OCI-M2 (cell line): Measurements from ENCODE around the gene DHRS12.
A peak's percentile ranks its signal among the peaks of the same experiment; 100 is the strongest.

Experiments used
- DNase-seq: peaks from one replicate; lab custom pipeline; 2025; ENCODE audit not compliant: unreplicated experiment; lab: John Stamatoyannopoulos, UW

The DHRS12 gene

GRCh38 chr13:51803422-51804294, at the start of gene DHRS12:
TSS of gene DHRS12 (minus strand) at chr13:51804163. CDS start at chr13:51799659, 4,504 bp downstream.
- peak; percentile 31 for DNase-seq

DNA sequence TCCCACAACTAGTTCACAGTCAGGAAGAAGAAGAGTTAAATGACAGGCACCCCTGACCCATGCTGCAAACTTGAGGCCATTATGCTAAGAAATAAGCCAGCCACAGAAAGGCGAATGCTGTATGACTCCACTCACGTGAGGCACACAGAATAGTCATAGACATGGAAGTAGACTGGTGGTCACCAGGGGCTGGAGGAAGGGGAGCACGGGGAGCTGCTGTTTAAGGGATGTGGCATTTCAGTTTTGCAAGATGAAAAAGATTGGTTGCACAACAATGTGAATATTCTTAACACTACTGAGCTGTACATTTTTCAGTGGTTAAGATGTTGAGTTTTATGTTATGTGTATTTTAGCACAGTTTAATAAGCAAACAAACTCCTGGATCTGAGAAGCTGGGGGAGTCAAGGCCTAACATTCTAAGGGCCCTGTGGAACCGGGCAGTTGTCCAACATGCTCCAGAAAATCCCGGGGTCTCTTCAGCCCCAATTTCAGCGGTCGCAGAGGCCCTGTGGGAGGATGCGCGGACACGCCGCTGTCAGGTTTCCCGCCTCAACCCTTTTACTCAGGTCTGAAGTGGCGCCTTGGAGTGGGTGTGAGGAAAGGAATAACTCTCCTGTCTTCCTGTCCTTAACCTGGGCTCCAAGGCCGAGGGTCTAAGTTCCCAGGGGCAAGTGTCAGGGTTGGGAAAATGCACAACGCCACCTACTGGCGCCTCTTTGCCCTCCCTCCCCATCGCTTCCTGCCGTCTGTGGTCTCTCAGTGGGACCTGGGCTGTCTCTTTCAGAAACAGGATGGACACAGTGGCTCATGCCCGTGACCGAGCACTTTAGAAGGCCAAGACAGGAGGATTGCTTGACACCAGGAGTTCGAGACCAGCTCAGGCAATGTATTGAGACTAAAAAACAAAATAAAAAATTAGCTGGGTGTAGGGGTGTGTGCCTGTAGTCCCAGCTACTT, 45.5 kb upstream of the DHRS12 start:
- no peak for DNase-seq

- no peak for DNase-seq
These were observed 44.7 kb upstream of the DHRS12 start for GRCh38 chr13:51848674-51849073.

DNA sequence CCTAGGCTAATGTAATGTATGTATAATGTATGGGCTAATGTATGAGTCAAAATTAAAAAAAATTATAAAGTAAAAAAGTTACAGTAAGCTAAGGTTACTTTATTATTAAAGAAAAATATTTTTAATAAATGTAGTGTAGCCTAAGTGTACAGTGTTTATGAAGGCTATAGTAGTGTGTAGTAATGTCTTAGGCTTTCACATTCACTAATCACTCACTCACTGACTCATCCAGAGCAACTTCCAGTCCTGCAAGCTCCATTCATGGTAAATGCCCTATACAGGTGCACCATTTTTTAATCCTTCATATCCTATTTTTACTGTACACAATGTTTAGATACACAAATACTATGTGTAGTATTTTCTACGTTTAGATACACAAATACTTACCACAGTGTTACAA, 42.8 kb upstream of the DHRS12 start:
- no peak for DNase-seq

DNA sequence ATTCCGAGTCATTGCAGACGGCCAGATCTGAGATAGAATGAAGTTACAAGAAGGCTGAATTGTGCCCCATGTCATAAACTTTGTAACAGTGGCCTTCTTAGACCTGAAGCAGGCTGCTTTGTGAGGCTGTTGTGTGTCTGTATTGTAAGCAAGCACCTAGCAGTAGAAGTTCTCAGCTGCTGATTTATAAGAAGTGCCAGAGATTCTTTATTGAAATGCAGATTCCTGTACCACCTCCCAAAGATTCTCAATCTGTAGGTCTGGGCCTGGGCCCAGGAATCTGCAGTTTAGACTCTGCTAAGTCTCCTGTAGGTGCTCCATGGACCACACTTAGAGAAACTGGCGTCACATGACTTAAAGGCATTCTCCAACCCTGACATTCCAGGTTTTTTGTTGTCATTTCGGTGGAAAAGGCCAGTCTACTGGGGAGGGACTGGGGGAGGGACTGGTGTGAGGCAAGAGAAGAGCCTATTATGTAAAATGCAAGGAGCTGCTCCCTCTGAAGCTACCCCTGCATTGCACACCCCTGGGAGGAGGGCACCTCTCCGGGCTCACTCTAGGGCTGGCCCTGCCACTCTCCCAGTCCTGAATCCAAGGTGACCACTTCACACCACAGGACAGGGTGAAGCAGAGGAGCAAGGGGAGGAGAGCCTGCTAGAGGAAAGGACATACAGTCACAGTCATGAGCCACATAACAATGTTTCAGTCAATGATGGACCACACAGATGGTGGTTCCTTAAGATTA, 41.8 kb upstream of the DHRS12 start:
- DNase-seq = no peak

DNA sequence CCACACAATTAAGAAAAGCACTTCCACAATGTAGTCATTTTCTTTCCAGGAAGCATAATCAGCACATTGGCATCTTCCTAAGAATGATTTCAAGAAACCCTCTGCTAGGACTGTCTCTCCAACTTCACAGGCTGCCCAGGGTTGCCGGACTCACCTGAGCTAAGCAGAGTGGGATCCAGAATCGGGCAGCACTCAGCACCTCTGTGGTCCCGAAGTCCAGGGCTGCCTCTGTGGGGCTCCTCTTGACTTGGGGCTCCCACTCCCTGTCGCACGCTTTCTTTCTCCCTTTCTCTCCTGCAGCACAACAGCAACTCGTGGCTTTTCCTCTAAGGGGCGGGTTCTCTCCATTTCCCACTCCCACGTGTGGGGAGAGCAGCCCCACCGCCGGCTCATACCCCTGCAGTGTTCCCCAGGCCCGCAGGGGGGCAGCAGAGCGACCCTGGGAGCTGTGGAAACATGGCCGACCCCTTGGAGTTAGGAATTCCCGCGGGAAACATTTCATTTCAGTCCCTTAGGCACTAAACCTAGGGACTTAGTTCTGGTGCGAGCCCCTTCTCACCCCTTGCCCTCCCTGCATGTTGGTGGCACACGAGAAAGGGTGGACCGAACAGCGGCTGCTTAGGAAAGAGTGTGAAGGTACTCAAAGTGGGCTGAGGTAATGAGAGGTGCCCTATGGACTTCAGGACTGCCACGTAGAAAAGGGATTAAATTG, 41.1 kb upstream of the DHRS12 start, which contains the start of gene TMEM272:
TSS of gene TMEM272 (minus strand) at position 316 of the 712 bp plus-strand sequence. CDS start 6,647 bp downstream, outside the sequence.
- DNase-seq = no peak

- no peak for DNase-seq
These were observed 39.6 kb upstream of the DHRS12 start for GRCh38 chr13:51843529-51843928.

DNA sequence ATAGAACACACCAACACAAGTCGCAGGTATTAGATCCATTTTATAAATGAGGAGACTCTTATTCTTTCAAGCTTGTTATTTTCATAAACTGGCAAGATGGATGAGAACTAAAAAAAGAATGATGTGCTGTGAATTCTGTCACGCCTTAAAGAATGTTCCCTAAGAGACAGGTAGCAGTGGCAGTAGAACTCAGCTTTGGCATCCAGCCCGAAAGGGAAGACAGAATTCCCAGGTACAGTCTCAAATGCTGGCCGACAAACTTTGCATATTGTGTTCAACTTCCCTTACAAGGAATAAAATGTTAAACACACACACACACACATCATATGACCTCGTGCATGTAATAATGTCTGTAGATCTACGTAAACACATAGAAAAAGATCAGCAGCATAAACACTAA, 37.8 kb upstream of the DHRS12 start:
- no peak for DNase-seq

- no peak for DNase-seq
These were observed 37.0 kb upstream of the DHRS12 start for GRCh38 chr13:51840917-51841316.

- no peak for DNase-seq
These were observed 36.0 kb upstream of the DHRS12 start for GRCh38 chr13:51839711-51840540.

DNA sequence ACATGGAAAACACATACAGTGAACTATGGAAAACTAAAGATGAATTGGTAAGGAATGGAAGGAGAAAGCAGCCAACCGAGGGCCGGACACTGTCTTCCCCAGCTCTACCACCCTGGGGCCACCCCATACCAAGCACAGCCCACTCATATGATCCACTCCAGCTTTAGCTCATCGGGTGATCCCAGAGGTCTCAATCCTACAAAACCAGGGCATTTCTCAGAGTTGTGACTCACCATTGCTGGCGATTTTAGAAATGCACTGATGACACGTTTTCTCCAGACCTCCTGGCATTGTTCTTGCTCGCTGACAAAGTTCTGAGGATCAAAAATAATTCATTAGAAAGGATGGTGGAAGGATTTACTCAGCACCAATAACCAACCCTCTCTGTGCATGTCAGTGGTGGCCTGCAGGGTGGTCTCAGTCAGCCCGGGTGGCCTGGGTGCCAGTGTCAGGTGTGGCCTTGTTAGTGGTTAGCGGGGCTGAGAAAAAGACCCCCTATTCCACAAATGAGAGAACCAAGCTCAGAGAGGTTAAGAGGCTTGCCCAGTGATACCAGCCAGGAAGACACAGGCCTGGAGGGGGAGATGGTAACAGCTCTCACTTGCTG, 34.4 kb upstream of the DHRS12 start:
- no peak for DNase-seq

- DNase-seq = no peak
These were observed 33.1 kb upstream of the DHRS12 start for GRCh38 chr13:51837016-51837415.

- no peak for DNase-seq
These were observed 30.7 kb upstream of the DHRS12 start for GRCh38 chr13:51834581-51835171.

GRCh38 chr13:51833980-51834379, 30.0 kb upstream of the DHRS12 start:
- DNase-seq = no peak

DNA sequence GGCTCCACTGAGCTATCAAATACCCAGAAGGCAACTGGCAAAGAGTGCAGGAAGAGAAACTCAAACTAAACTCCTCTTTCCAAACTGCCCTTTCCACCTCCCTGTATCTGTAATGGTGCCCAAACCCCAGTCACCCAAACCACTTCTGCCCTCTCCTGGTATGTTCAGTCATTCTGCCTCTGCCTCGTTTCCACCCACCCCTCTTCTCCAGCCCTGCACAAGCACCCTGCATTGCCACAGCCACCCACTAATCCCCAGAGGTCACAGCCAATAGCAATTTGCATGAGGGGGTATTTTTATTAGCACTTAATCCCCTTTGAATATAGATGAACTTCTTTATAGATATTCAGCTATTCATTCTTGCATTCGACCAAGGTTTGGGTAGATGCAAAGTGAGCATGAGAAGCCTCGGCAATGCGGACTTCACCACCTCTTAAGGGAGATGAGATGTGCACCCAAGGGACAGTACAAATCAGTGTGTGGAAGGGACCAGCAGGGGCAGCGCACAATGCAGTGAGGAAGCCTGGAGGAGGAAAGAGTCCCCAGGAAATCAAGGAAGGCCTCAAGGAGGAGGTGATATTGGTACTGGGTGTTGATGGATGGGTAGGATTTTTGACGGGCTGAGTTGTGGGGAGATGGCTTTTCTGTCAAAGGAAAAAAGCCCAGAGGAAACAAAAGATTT, 28.6 kb upstream of the DHRS12 start:
- DNase-seq = no peak

- DNase-seq = no peak
These were observed 27.6 kb upstream of the DHRS12 start for GRCh38 chr13:51831519-51831918.

DNA sequence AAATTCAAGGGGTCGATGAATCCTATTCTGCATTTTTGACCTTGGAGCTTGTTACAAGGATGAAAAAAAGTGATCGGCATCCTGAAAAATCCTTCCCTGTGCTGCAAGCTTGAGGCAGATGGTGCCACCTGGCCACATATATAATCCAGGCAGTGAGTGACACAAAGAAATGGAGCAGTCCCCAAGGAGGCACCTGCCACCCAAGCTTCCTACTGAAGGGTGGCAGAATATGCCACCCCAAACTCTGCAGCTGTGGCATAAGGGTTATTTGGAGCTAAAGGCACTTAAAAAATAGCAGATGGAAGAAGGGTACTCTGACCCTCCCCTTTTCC, 25.6 kb upstream of the DHRS12 start:
- no peak for DNase-seq
